Brain microvascular endothelial cell (primary cell): Measurements from ENCODE around the gene ADGRG6.
A peak's percentile ranks its signal among the peaks of the same experiment; 100 is the strongest.
"Not testable (repeated sequence)": the region's sequence is repeated elsewhere in the genome, so short reads cannot be mapped to it uniquely, and the experiment has no call there.

Source experiments
- DNase-seq: peaks from one replicate; pipeline ENCODE4 v3.0.0-alpha.2; 2020
- H3K27ac ChIP-seq: fragments of 250-450 bp; sonication (Bioruptor Pico); 2 replicates; pipeline ENCODE4 v1.5.1; 2020; ENCODE audit warnings: mild to moderate bottlenecking, moderate library complexity
- H3K27me3 ChIP-seq: fragments of 250-450 bp; sonication (Bioruptor Pico); replicated peaks from 2 replicates; pipeline ENCODE4 v1.5.1; 2020; ENCODE audit warnings: mild to moderate bottlenecking
- H3K36me3 ChIP-seq: fragments of 250-450 bp; sonication (Bioruptor Pico); replicated peaks from 2 replicates; pipeline ENCODE4 v1.5.1; 2020; ENCODE audit warnings: mild to moderate bottlenecking
- H3K4me3 ChIP-seq: 2 replicates; pipeline ENCODE4 v1.5.1; 2011; ENCODE audit warnings: low read depth, mild to moderate bottlenecking, control low read depth, low read length, moderate library complexity
- CTCF ChIP-seq: IDR thresholded peaks from 2 replicates; pipeline ENCODE4 v1.5.1; 2011; ENCODE audit warnings: low read depth, mild to moderate bottlenecking, moderate library complexity, low read length, control low read depth, inconsistent platforms; ENCODE audit errors: missing control alignments
- in situ Hi-C: cut with HindIII; loops from 2 replicates; pipeline ENCODE4 v1.10.0; 2017; ENCODE audit warnings: low sequenced_read_pairs, low pct_ligation_motif_present

The ADGRG6 gene

GRCh38 chr6:142416686-142417085 lies 114.9 kb downstream of the ADGRG6 start:
- in situ Hi-C loops = no loop called here
- Histone ChIP-seq H3K4me3 (no peak overlapping the region), H3K36me3 (no peaks in the 10 kb centered on the region), H3K27ac (peak overlapping the region; percentile 97), H3K27me3 (no peaks in the 10 kb centered on the region)
- TF ChIP-seq CTCF = no peak
- no peak for DNase-seq

DNA sequence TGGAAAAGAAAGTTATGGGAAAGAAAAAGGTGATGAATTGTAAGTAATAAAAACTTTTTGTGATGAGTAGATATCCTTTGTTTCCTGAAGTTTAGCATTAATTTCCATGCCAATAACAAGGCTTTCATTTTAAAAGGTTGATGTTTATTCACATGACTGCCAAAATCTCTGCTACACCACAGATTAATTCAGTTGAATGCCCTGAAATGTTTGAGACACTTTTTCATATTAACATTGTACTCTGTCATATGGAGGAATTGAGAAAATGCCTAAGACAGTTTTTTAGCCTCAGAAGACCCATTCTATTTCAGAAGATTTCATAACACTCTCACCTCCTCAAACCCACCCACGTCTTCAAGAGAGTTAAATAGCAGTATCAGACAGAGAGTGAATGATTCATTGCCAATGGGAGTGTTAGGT lies 115.5 kb downstream of the ADGRG6 start:
- H3K27me3 ChIP-seq = no peaks in the 10 kb centered on the region
- TF ChIP-seq CTCF = no peak
- H3K36me3 ChIP-seq = no peaks in the 10 kb centered on the region
- peak overlapping the region; percentile 97 for H3K27ac ChIP-seq
- in situ Hi-C loops = no loop called here
- no peak for DNase-seq
- H3K4me3 ChIP-seq = no peak overlapping the region

- Histone ChIP-seq H3K27me3 (no peaks in the 10 kb centered on the region), H3K27ac (no peak overlapping the region), H3K36me3 (no peaks in the 10 kb centered on the region), H3K4me3 (no peak overlapping the region)
- TF ChIP-seq CTCF = no peak
- no peak for DNase-seq
- in situ Hi-C loops = no loop called here
Observed at GRCh38 chr6:142419071-142419470, 117.3 kb downstream of the ADGRG6 start.

DNA sequence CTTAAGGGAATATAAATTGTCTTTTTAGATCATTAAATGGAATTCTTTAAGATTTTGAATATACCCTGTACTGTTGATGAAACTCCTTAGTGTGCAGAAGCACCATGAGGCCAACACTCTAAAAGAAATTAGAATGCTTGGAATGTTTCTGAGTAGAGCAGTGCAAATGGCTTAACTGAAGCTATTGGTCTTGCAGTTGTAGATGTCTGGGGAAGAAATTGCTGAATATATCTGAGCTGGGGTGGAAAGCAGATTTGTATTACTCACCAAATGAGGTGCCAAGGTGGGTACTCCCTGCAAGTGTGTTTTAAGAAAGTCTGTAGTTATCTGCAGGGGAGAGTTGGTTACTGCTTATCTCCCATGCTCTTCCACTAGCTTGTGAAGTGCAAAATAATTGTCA lies 119.0 kb downstream of the ADGRG6 start:
- in situ Hi-C loops = no loop called here
- Histone ChIP-seq H3K27me3 (no peaks in the 10 kb centered on the region), H3K27ac (no peak overlapping the region), H3K4me3 (no peak overlapping the region), H3K36me3 (no peaks in the 10 kb centered on the region)
- no peak for DNase-seq
- no peak for TF ChIP-seq CTCF

DNA sequence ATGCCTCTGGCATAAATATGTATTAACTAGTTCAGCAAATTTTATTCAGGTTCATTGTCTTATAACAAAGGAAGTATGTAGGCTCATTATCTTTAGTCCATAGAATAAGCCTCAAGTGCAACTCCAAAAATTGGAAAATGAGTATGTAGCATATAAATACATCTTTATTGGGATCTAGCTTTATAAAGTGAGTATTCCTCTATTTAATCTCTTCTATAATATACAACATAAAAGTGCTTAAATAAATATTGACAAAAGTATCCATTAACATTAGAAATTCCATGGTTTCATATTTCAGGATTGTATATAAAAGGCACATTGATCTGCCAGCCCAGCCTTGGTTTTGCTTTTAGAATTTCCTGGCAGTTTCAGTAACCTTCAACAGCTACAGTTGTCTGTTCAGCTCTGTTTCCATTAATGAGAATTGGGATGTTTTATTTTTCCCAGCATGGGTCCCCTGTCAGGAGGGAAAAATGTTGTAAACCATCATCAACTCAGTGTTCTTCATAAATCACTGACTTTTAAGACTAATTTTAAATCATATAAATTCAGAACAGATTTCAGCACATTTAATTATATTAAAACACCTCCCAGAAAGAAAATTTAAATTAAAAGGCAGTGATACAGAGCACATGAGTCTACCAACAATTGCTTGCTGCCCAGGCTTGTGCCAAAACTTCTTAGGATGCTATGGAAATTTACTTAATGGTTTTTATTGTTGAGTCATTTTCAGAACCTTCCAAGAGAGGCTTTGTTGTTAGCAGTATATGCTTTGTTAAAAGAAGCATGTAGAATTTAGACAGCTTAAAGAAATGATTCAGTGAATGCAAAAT lies 119.7 kb downstream of the ADGRG6 start:
- DNase-seq = no peak
- no peak for TF ChIP-seq CTCF
- no peak overlapping the region for H3K27ac ChIP-seq
- H3K4me3 ChIP-seq = no peak overlapping the region
- in situ Hi-C loops = no loop called here
- no peaks in the 10 kb centered on the region for H3K36me3 ChIP-seq
- H3K27me3 ChIP-seq = no peaks in the 10 kb centered on the region

GRCh38 chr6:142426444-142427132 lies 124.8 kb downstream of the ADGRG6 start:
- H3K36me3 ChIP-seq, H3K27me3 ChIP-seq, H3K27ac ChIP-seq, H3K4me3 ChIP-seq, in situ Hi-C loops, DNase-seq: not testable (repeated sequence)

DNA sequence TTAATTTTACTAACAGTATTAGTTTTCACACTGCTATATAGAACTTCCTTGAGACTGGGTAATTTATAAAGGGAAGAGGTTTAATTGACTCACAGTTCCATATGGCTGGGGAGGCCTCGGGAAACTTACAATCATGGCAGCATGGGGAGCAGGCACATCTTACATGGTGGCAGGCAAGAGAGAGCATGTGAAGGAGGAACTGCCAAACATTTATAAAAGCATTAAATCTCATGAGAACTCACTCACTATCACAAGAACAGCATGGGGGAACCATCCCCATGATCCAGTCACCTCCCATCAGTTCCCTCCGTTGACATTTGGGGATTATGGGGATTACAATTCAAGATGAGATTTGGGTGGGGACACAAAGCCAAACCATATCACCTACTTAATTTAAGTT lies 126.7 kb downstream of the ADGRG6 start:
- H3K36me3 ChIP-seq, H3K27me3 ChIP-seq, H3K27ac ChIP-seq, DNase-seq, H3K4me3 ChIP-seq, in situ Hi-C loops: not testable (repeated sequence)
